Lower lobe of right lung (tissue), 2 donors: ENCODE data around the gene INPP5A. TPM values are rescaled to one million over a fixed set of nuclear protein-coding genes. Genes with fewer than 3 reads are reported as not detected.

Experiments used
- ATAC-seq, 2 donors: fragments of 200-7000 bp; cut with Tn5 transposase; one replicate each; pipeline ENCODE4 v1.9.1; 2020 to 2022; ENCODE audit warnings: mild to moderate bottlenecking in 2 of 2, moderate library complexity in 2 of 2
- DNase-seq: peaks from one replicate; pipeline ENCODE4 v3.0.0-alpha.2; 2020
- H3K27ac ChIP-seq: fragments of 200-600 bp; one replicate; pipeline ENCODE4 v1.8.0; 2022
- H3K27me3 ChIP-seq: fragments of 200-600 bp; one replicate; pipeline ENCODE4 v1.8.0; 2022; ENCODE audit warnings: low read depth
- H3K36me3 ChIP-seq: fragments of 200-600 bp; one replicate; pipeline ENCODE4 v1.8.0; 2022; ENCODE audit warnings: mild to moderate bottlenecking
- H3K4me1 ChIP-seq: fragments of 200-600 bp; one replicate; pipeline ENCODE4 v1.8.0; 2022
- H3K4me3 ChIP-seq: fragments of 200-600 bp; one replicate; pipeline ENCODE4 v1.8.0; 2022; ENCODE audit warnings: mild to moderate bottlenecking
- H3K9me3 ChIP-seq: fragments of 200-600 bp; one replicate; pipeline ENCODE4 v1.8.0; 2022
- CTCF ChIP-seq: fragments of 200-600 bp; IDR thresholded peaks from one replicate; pipeline ENCODE4 v1.8.0; 2022; ENCODE audit warnings: antibody characterized with exemption, mild to moderate bottlenecking
- intact Hi-C: fragments of 100-400 bp; cut with DNase I; formaldehyde crosslinking; loops from one replicate; pipeline ENCODE4 v1.11.0; 2022
- total RNA-seq: library from RNA; stranded (reverse); fragmentation: NEBNext Ultra II Directional; extraction: Animal tissue kit (Norgen Biotek cat#: 25700); gene quantifications from one replicate; pipeline ENCODE4 v1.2.1, GENCODE V29; 2021
- donor health status: DM: no; HTN: yes; CAD: no; lungs with severe emphysema.

Gene INPP5A
- total RNA-seq, 1 donor from 2014 or later, result 34.1 TPM

GRCh38 chr10:132781556-132781955 lies 244.0 kb downstream of the INPP5A start:
- peaks cover 46% of the 10 kb centered on the region for H3K36me3 ChIP-seq
- H3K4me3 ChIP-seq, result no peak overlapping the region
- no peak for TF ChIP-seq CTCF
- H3K4me1 ChIP-seq, result peaks cover 4% of the 10 kb centered on the region
- intact Hi-C loops, result no loop called here
- H3K27ac ChIP-seq, result no peak overlapping the region
- no peak for DNase-seq
- peaks cover 28% of the 10 kb centered on the region for H3K27me3 ChIP-seq
- no peak for ATAC-seq
- no peaks in the 10 kb centered on the region for H3K9me3 ChIP-seq

GRCh38 chr10:132783165-132783939 lies 245.8 kb downstream of the INPP5A start:
- intact Hi-C loops, result no loop called here
- DNase-seq (no peak), ATAC-seq (no peak)
- Histone ChIP-seq H3K4me1 (peaks cover 15% of the 10 kb centered on the region), H3K27ac (no peak overlapping the region), H3K4me3 (no peak overlapping the region), H3K9me3 (no peaks in the 10 kb centered on the region), H3K36me3 (peaks cover 39% of the 10 kb centered on the region), H3K27me3 (peaks cover 46% of the 10 kb centered on the region)
- no peak for TF ChIP-seq CTCF

- H3K36me3 ChIP-seq, result peaks cover 30% of the 10 kb centered on the region
- TF ChIP-seq CTCF, result no peak
- H3K27me3 ChIP-seq, result peaks cover 54% of the 10 kb centered on the region
- intact Hi-C loops, result no loop called here
- ATAC-seq, result no peak
- peaks cover 15% of the 10 kb centered on the region for H3K4me1 ChIP-seq
- H3K9me3 ChIP-seq, result no peaks in the 10 kb centered on the region
- no peak overlapping the region for H3K4me3 ChIP-seq
- H3K27ac ChIP-seq, result no peak overlapping the region
- DNase-seq, result no peak
These were observed 246.6 kb downstream of the INPP5A start for GRCh38 chr10:132783940-132784865.

- no peaks in the 10 kb centered on the region for H3K9me3 ChIP-seq
- H3K36me3 ChIP-seq, result peaks cover 22% of the 10 kb centered on the region
- peaks cover 15% of the 10 kb centered on the region for H3K4me1 ChIP-seq
- H3K27ac ChIP-seq, result no peak overlapping the region
- H3K4me3 ChIP-seq, result no peak overlapping the region
- DNase-seq (no peak), ATAC-seq (no peak)
- TF ChIP-seq CTCF, result no peak
- H3K27me3 ChIP-seq, result peaks cover 62% of the 10 kb centered on the region
- intact Hi-C loops, result no loop called here
These were observed 247.5 kb downstream of the INPP5A start for GRCh38 chr10:132784866-132785722.
